Measurements from ENCODE around the gene ORM1.
"Not testable (repeated sequence)": the region's sequence is repeated elsewhere in the genome, so short reads cannot be mapped to it uniquely, and the experiment has no call there.

ORM1 gene

DNA sequence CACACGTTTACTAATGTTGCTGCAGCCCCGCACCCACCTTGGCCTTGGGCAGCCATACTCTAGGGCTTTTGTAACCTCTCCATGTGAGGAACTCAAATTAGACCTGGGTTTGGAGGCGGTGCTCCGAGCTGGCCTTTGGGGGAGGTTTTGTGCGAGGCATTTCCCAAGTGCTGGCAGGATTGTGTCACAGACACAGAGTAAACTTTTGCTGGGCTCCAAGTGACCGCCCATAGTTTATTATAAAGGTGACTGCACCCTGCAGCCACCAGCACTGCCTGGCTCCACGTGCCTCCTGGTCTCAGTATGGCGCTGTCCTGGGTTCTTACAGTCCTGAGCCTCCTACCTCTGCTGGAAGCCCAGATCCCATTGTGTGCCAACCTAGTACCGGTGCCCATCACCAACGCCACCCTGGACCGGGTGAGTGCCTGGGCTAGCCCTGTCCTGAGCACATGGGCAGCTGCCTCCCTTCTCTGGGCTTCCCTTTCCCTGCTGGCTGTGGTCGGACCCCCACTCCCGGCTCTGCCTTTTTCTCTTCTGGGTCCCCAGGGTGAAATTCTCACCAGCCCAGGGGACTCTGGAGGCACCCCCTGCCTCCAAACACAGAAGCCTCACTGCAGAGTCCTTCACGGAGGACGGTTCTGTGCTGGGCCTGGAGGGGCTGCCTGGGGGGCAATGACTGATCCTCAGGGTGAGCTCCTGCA, at the start of gene ORM1:
Gene ORM1 (plus strand): TSS at position 268 of the 701 bp plus-strand sequence. CDS start 36 bp downstream, at position 304.
- DNase-seq: not testable (repeated sequence)

DNA sequence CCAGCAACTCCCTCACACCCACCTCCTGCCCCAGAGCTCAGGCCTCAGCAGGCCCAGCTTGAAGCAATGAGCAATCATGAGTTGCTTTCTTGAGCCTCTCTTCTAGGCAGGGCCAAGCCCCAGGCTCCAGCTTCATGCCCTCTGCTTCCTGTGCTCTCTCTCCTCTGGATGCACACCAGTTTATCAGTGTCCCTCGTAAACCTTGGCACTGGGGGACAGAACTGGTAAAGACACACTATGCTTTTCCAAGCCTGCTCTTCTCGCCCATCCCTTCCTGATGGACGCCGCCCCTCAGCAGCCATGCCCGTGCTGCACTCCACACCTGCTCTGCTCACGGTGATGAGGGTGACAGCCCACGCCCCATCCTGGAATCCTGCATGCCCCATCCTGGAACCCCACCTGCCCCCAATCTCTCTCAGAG, 49.4 kb upstream of the ORM1 start:
- DNase-seq: no peak

DNA sequence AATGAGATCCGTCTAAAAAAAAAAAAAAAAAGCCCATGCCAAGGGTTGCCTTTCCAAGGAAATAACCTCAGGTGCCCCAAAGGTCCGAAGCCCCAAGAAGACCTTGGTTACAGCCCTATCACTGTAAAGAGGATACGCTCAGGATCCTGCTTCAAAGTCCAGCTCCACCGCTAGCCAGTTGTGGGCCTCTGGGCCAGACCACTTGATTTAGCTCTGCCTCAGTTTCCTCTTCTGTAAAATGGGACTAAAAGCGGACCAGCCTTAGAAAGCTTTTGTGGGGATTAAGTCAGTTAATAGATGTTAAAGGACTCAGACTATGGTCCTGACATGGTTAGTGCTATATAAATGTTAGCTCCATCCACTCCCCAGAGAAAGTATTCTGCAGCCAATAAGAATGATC, 48.7 kb upstream of the ORM1 start:
- no peak for DNase-seq

DNA sequence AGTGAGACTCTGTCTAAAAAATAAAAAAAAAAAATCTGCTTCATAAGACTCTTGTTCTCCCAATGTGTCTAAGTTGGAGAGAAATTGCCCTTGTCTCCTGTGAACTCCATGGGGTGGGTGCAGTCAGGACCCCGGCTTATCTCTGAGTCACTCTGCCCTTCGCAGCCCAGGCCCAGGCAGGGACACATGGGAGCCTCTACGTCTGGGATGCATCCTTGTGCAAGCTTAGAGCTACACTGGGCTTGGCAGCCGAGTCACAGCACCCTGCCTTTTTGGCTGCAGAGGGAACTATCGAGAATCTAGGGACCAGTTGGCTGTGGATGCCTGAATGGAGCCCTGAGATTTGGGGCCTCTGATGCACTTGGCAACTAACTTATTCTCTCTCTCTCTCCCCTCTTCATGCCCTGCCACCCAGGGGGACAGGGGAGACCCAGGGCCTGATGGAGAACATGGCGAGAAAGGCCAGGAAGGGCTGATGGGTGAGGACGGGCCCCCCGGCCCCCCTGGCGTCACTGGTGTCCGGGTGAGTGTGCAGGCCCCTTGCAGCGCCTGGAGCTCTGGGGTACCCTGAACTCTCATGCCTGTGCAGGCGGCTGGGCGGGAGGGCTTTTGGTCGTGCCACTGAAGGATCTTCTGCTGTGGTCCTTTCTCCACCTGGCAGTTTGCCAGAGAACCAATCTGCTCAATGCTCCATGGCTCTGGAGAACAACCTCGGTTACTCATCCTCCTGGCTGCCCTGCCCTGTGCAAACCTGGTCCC, 47.5 kb upstream of the ORM1 start:
- DNase-seq: no peak

DNA sequence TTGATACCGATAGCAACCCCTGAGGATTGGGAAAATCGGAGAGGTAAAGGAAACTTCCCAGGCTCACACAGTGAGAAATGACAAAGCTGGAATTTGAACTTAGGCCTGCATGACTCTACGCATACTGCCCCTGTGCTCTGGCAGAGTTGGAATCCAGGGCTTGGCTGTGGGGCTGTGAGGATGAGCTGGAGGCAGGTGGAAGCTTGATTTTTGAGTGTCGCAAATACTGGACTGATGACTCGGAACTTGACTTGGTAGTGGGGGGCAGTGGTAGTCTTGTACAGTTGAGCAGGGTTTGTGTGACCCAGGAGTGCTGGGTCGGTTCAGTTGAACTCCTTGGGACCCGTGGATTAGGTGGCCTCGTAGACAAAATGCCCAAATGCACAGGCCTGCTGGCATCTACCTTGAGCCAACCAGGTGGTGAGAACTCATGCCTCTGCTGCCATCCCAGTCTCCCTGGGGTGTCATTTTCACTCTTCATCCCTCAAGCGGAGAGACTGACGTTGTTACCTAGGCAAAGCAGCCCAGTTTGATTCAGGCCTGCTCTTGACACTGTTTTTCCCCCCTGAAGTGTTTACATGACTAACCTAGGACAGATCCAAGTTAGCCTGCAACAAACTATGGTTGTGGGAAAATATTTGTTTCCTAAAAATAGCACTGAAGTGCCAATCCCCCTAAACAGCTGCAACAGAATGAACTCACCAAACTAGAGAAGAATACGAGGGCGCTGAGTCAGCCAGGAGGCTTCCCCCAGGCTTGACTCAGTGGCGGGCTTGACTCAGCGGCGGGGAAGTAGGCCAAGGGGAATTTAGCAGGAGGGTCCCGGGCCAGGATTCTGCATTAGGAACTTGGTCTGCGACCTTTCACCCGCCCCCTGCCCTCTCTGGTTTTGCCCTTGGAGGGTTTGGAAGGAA, 45.7 kb upstream of the ORM1 start:
- DNase-seq: no peak

DNA sequence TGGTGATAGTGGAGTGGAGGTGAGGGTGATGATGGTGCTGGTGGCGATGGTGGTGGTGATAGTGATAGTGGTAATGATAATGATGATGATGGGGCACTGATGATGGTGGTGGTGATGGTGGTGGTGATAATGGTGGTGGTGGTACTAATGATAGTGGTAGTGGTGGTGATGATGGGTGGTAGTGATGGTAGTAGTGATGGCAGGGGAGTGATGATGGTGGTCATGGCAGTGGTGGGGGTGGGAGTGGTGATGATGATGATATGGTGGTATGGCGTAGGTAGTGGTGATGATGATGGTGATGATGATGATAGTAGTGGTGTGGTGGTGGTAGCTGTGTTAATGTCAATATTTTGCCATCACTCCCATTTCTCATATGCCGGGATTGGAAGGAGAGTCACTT, 44.5 kb upstream of the ORM1 start:
- DNase-seq: no peak

GRCh38 chr9:114278881-114279570, 43.9 kb upstream of the ORM1 start:
- DNase-seq: no peak

DNA sequence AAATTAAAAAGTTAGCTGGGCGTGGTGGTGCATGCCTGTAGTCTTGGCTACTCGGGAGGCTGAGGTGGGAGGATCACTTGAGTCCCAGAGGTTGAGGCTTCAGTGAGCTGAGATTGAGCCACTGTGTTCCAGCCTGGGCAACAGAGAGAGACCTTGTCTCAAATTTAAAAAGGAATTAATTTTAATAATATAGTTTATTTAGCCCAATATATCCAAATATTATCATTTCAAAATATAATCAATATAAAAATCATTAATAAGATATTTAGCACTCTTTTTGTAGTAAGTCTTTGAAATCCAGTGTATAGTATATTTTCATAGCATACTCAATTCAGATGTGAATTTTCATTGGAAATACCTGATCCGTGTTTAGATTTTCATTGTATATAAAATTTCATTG, 43.2 kb upstream of the ORM1 start:
- DNase-seq: no peak

DNA sequence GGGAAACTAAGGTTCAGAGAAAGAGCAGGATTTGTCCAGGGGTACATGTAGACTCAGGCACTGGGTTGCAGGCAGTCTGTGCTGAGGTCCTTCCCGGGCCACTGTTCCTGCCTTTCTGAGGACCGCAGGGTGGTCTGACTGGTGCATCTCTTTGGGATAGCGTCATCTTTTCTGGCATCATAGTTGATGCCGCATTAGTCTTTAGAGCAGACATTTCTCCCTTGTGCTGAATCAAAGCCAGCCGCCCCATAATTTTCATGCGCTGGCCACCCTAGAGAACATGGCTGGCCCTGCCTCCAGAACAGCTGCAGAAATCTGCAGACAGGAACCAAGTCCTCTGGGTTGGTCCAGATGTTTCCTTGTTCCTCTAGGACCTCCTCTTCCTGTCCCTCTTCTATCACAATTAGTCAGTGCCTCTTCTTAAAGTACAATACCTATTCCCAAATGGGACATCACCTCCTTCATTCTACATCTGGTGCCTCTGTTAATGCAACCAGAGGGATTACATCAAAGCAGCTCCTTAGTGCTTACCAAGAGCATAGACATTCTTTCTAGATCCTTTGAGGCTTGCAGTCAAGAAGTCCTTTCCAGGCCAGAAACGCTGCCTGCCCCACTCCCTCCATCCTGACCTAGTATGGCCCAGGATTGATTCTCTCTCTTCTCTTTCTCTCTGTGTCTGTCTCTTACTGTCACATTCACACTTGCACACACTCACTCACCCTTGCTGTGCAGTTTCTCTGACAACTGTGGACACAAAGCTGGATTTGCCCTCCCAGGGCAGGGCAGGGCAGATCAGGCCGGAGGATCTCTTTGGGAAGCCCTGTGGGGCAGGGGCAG, 42.0 kb upstream of the ORM1 start:
- DNase-seq: no peak

DNA sequence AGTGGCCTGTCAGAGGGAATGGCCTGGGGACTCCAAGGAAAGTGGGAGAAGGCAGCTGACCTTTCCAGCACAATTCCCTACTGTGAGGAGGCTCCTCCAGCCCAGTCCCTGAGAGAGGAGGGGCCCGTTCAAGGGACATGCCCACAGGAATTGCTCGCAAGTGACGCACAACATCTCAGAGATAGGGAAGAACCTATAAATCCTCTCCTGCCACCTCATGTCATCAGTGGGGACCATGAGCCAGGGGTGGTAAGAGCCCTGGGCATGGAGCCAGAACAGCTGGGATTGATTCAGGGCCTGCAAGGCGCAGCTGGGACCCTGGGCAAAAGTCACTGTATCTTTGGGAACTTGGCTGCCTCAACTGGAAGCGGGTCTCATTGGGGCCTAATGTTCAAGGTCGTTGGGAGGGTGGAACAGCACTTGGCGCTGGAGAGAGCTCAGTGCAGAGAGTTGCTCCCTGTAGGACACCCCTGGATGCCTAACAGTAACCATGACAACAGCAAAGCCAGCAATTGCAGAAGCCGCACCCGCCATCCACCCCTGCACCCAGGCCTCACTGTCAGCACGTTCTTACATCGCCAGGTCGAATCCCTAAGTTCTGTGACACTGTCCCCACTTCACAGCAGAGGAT, 41.3 kb upstream of the ORM1 start:
- DNase-seq: no peak

DNA sequence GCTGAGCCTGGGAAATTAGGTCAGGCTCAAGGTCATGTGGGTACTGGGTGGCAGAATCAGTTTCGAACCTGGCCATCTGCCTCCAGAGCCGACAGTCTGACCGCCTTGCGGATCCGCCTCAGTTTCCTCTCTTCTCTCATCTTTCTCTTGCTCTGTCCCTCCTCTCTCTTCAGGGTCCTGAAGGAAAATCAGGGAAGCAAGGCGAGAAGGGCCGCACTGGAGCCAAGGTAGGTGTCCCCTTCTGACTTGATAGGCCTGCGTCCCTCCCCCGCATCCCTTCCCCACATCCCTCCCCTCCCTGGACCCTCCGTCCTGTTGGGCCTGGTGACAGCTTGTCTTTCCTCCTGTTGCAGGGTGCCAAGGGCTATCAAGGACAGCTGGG, 40.8 kb upstream of the ORM1 start:
- no peak for DNase-seq

- DNase-seq: no peak
These were observed 40.4 kb upstream of the ORM1 start for GRCh38 chr9:114282507-114282906.

DNA sequence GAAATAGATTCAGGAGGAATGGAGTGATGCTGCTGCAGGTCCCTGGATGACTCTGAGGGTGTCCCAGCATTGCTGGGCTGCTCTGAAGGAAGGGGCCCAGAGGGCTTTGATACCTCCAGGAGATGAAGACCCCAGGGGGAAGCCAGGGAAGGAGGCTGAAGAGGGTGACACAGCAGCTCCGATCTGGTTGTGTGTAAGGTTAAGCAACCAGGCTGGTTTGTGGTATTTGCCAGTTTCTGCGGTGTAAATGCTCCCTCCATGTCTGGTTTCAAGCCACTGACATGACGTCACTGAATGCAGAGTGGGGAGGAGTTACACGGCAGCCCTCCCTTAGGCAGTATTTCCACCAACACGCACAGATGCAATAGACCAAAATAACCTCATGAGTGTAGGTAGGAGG, 40.0 kb upstream of the ORM1 start:
- no peak for DNase-seq

DNA sequence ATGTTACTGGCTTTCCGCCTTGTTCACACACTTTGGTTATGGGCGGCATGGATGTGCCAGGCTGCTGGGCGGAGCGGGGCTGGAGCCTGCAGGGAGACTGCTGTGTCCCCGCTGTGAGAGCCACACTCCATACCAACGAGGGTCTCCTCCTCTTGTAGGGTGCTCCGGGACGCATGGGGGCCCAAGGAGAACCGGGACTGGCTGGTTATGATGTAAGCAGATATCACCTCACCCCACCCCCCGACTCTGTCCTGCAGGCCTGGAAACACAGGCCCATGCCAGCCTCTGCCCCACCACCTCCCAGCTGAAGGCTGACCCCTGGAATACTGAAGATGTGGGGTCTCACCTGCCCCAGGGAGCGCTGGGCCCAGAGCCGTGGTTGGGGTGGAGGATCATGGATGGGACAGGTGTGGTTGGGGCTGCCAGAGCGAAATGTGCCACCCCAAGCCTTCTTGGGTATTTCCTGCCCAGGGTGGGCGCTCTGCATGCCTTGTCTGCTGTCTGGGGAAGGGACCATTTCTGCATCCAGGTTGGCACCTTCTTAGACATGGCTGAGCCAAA, 39.3 kb upstream of the ORM1 start:
- DNase-seq: no peak

DNA sequence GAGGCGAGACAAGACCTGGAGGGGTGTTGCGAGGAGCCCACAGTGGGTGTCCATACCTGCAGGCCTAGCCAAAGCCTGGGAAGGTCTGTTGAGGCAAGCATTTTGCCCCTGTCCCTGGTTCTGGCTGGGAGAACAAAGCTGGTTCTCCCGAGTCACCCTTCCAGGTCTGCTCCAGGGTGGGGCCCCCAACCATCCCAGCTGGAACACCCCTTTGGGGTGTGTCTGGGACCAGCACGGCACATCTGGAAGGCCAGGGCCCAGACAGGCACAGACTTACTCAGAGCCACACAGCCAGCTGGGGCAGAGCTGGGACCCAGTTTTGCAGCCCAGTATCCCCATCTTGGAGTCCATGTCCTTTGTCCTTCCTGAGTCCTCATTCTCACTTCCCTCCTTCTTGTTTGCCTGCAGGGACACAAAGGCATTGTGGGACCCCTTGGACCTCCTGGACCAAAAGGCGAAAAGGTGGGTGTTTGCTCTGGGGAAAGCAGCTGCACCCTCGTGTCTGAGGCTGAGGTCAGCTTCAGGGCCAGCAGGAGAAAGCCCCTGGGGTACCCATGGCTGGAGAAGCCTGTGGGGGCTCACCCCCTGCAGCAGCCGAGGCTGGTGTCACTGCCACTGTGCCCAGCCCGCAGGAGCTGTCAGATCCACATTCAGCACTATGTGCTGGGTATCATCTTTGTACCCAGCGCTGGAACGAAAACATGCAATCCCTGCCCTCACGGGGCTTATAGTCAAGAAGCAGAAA, 38.4 kb upstream of the ORM1 start:
- no peak for DNase-seq

DNA sequence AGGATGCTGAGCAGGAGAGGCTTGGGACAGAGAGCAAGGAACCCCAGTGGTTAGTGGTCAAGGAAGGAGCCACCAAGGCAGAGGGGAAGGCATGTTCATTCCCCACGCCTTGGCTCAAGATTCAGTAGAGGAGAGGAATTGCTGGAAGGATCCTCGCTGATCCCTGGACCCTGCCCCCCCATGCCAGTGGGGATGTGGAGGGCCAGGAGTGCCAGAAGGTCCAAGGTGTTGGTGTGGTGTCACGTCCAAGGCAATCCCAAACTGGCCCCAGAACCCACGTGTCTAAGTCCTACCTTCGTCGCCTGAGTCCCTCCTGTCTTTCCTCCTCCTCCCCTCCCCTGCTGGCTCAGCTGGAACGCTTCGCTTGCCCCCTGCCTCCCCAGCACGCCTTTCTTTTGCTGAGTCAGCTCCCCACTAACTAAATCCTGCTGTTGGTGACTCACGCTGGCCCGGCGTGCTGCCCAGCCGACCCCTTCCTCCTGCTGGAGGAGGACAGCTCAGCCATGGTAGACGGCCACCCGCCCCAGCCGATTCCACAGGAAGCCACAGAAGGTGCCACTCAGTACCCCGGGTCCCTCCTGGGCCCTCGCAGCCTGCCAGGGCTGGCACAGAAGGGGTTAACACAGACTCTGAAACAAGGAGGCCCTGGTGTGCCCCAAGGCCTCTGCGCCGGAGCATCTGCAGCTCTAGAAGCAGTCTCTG, 37.6 kb upstream of the ORM1 start:
- DNase-seq: no peak

GRCh38 chr9:114286146-114286679, 36.7 kb upstream of the ORM1 start:
- DNase-seq: no peak

DNA sequence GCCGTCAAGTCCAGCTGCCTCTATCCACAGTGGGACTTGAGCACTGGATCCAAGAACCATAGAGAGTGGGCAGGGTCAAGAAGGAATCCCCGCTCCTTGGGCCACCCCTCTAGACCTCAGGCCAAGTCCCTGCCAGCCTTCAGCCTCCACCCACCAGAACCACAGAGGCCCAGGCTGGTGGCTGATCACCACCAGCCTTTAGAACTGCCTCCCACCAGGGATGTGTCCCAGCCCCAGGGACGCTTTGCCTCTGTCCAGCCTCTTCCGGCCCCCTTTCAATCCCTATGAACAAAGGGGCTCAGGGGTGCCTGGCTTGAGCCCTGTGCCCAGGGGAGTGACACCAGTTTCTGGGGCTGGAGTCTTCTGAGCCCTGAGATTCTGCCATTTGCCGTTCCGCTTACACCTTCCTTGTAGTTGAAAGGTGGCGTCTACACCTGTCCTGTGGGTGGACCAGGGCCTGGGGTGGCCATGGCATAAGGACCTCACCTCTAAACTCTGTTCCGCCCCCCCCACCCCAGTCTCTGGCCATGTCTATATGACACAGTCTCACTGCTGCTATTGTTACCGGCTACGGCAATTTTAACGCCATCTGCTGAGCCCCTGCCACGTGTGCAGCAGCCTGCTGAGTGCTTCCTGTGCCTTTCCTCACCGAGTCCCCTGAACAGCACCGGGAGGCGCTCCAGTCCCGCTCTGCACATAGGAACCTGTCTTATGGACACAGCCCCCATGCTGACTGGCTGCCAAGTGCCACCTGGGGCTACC, 35.7 kb upstream of the ORM1 start:
- DNase-seq: no peak

GRCh38 chr9:114287763-114288192, 35.1 kb upstream of the ORM1 start:
- DNase-seq: no peak
